ENCODE measurements around the gene FLOT2.
"Not testable (repeated sequence)": the region's sequence is repeated elsewhere in the genome, so short reads cannot be mapped to it uniquely, and the experiment has no call there.

FLOT2 gene

DNA sequence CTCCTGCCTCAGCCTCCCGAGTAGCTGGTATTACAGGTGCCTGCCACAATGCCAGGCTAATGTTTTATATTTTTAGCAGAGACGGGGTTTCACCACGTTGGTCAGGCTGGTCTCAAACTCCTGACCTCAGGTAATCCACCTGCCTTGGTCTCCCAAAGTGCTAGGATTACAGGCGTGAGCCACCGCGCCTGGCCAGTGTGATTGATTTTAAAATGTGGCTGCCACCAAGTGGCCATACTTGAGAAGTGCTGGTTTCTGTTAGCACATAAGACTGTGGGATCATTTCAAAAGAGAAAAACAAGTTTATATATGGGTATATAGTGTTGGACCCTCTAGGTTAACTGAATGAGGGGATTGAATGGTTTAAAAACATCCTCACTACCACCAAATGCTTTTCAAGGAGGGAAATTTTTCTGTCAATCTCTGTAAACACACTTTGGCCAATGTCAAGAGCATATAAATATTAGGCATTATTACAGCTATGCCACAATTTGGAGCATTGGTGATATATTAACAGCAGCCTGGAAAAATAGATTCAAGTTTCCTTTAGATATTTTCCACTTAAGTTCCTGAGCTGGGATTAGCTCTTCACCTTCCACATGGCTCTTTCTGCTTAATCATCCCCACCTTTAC is 18.9 kb upstream of the FLOT2 start:
- DNase-seq (ENCODE audit: low spot score), result peak; percentile 45

DNA sequence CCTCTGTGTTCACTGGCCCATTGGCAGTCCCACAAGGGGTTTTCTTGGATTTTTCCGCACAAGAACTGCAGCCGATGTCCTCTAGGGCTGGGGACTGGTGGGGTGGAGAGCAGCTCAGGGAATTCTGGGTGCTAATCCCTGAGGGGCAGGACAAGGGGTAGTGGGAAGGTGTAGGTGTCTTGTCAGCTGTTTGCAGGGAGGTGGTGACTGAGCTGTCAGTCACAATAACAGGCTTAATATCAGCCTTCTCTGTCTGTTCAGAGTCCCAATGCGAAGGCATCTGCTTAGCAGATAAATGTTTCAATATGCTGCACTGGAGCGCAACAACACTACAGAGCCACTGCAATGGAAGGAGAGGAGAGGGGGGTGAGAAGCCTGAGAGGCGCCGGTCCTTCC is 15.4 kb upstream of the FLOT2 start:
- DNase-seq (ENCODE audit: low spot score), result no peak

DNA sequence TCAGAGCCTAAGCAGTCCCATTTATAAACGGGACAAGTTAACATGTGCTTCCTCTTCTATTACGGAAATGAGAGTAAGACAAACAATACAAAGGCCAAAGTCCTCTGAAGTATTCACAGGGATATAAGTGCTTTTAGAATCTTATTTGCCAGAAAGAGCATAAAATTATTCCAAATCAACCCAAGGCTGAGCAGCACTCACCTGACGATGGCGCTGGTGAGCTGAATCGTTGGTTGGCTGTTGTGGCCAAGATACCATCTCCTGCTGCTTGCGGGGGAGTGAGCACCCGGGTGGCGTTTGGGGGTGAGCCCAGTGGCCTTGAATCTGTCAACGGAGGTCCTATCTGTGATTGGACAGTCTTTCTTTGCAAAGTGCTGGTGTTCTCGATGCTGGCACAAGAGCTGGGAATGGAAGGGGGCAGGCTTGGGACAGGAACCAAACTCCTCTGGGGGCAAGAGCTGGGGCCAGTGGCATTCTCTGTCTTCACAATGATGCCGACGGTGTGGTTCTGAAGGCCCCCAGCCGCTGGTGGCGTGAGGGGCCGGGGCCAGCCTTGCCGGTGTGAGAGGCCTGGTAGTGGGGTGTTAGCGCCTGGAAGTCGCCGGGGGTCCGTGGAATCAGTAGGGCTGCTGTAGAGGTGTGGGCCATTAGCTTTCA is 14.9 kb upstream of the FLOT2 start:
- no peak for DNase-seq (ENCODE audit: low spot score)

DNA sequence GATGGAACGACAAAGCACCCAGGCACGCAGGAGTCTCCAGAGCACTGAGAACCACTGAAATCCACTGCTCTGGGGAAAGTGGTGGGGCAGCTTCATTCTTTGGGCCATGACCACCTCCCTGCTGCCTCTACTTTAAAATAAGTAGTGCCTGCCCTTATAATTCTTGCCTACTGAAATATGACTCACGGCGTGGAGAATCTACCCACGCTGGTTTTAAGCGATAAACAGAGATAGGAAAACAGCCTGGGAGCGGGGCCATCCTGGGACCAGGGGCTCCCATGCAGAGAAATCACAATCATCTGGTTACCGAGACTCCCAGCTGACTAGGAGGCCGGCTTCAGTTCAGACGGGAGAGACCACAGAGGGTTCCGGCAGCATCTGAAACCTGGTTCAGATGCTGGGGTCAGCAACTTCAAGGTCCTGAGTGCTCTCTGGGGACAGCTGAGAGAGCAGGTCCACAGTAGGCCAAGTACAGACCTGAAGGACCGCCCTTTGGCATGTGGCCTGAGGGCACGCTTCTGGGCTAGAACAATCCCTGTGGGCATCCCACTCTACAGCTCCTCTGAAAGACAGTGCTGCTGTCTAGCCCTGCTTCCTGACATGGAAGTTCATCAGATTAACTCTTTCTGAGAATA is 14.0 kb upstream of the FLOT2 start:
- no peak for DNase-seq (ENCODE audit: low spot score)

DNA sequence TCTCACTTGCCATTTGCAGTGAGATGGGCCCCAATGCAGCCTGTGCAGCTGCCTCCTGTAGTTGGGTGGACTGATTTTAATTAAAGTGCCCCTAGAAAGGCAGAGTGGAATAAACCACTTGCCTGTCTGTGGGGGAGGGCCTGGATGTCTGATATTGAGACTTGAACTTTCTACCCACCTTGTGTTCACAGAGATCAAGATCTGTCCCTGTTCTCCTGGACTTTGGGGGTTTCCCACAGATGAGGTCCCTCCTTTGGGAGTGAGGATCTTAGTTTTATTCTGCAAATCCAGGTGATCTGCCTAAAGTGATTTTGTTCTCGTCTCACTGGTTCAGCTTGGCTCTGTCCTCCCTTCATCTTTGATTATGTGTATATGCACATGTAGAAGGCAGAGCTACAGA is 13.0 kb upstream of the FLOT2 start:
- DNase-seq (ENCODE audit: low spot score), result no peak

DNA sequence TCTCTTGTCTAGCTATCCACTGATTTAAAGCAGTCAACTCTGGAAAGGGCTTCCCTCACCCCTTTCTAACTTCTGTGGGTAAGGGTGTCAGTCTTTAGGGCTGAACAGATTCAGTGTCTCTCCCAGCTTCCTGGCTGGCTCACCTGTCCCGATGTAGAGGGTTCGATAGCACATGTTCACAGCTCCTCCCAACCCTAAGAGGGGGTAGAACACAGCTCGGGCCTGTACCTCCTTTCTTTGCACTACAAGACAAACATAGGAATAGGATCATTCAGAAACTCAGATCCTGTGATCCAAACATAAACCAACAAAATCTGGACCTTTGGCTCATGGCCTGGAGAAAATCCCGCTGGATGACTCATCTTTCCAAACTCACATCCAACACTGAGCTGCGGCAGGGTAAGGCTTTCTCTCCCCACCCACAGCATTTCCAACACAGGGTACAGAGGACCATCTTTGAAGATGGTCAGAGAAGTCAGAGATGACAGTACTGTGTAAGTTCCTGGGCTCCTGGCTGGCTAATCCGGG is 11.2 kb upstream of the FLOT2 start:
- DNase-seq (ENCODE audit: low spot score), result no peak

DNA sequence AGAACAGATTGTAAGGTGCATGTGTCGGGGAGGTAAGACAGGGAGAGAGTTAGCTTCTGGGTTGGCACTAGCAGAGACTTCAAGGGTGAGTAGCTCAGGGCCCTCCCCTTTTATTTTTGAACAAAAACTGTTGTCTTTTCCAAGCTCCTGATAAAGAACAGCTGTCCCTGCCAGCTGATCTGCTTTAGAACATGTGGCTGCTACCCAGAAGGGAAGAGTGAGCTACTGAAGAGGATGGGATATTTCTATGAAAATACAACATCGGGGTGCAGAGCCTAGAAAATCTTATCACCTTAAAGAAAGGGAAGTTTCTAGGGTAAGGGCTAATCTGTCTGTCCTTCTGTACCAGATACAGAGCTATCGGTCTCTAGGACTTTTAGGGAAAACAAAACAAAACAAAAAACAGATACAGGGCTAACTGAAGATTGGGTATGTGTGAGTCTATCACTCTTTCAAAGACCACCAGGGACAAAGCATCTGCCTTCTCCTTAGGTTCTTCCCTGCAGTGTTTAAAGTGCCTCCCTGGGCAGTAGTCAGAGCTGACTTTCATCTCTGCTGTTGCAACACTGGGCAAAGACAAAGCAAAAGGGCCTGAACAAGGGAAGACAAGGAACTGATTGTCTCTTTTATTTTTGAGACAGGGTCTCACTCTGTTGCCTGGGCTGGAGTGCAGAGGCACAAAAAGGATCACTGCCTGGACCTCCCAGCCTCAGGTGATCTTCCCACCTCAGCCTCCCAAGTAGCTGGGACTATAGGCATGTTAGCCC is 10.4 kb upstream of the FLOT2 start:
- no peak for DNase-seq (ENCODE audit: low spot score)

DNA sequence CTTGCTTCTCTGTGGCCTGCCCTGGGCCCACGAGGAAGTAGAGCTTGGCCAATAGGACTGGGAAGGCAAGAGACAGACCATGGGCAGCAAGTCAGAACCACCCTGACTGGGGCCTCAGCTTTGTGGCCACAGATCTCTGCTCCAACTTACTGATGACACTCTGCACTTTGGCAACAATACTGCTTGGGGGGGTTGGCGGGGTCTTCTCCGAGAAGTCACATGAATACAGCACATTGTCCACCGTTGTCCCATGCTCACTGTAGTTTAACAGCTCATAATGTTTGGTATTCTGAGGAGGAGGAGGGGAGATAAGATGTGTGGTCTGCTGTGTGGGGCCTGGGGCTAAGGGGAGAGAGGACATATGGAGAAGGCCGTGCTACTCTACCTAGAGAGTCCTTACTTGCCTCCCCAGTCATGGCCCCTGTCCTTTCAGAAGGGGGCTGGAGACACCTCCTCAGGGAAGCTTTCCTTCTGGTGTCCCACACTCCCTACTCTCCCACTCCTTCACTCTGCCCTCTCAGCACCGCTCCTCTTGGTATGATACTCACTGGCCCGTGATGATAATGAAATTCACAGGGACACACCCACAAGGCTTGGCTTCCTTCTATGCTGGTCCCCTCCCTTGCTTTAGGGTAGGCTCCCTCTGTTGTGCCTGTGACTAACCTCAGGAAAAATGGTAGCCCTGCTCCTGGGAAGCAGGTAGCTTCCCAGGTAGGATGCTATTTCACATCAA is 9.3 kb upstream of the FLOT2 start:
- no peak for DNase-seq (ENCODE audit: low spot score)

DNA sequence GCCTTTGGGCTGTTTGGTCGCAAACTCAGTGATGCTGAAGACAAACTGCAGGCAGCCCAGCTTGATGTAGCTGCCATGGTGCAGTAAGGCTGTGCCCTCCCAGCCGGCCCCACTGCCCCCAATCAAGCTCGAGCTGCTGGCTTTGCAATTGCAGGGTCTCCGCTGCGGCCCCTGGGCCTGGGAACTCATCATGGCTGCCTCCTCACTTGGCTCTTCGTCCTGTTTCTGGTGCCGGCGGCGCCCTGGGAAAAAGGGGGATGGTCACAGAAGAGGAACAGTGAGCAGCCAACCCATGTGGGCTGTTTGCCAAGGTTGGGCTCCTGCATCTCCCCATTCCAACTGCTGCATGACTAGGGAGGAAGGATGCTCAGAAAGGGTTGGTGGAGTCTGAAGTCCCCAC is 8.7 kb upstream of the FLOT2 start:
- no peak for DNase-seq (ENCODE audit: low spot score)

DNA sequence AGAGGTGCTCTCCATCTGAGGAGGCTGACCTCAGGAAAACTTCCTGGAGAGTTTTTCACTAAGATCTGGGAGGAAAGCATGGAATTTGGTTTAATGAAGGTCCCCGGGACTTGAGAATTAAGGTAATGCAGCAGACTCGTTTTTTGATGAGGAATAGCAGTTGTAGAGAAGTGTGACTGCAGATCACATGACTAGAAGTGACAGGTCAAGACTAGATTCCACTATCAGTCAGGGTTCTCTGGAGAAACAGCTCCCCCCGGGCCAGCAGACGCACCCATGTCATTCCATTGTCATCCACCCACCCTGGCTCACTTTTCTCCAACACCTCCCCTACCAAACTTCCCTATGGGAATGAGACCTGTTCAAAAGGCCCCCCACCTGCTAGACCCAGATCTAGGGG is 7.3 kb upstream of the FLOT2 start:
- no peak for DNase-seq (ENCODE audit: low spot score)

DNA sequence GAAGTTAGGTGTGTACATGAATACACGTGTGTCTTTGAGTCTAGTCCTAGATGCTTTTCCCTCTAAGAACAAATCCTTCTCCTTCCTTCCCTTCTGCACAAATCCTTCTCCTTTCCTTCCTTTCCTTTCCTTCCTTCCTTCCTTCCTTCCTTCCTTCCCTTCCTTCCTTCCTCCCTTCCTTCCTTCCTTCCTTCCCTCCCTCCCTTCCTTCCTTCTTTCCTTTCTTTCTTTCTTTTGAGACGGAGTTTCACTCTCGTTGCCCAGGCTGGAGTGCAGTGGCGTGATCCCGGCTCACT is 6.0 kb upstream of the FLOT2 start:
- not testable (repeated sequence) for DNase-seq (ENCODE audit: low spot score)

DNA sequence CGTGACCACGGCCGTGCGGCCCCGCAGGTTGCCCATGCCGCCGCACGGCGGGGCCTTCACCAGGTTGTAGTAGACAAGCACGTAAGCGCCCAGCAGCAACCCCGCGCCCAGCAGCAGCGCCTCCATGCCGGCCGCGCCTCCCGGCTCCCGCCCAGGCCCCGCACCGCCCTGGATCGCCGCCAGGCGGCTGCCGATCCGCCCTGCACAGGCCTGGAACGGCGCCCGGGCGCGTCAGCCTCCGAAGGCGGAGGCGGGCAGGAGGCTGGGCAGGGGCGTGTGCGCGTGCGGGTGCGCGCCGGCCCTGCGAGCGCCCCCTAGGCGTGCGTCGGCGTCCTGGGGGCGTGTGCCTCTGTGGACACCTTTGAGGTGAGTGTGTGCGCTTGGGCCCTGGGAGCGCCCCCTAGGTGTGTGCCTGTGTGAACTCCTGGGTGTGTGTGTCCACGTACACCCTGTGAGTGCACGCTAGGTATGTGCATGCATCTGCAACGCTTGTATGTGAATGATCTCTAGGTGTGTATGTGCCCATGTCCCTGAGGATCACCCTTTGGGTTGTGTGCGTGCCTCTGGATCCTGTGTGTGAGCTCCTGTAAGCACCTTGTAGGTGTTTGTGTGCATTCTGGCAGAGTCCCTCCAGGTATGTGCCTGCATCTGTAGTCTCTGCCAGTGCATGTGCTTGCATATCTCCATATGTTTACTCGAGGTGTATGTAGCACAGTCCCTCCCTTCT is 5.4 kb upstream of the FLOT2 start, which contains the start of gene DHRS13:
Gene DHRS13, minus strand, starts transcription at position 261 of the 727 bp plus-strand sequence. Its CDS starts 135 bp downstream, at position 126.
- peak; percentile 93 for DNase-seq (ENCODE audit: low spot score)

DNA sequence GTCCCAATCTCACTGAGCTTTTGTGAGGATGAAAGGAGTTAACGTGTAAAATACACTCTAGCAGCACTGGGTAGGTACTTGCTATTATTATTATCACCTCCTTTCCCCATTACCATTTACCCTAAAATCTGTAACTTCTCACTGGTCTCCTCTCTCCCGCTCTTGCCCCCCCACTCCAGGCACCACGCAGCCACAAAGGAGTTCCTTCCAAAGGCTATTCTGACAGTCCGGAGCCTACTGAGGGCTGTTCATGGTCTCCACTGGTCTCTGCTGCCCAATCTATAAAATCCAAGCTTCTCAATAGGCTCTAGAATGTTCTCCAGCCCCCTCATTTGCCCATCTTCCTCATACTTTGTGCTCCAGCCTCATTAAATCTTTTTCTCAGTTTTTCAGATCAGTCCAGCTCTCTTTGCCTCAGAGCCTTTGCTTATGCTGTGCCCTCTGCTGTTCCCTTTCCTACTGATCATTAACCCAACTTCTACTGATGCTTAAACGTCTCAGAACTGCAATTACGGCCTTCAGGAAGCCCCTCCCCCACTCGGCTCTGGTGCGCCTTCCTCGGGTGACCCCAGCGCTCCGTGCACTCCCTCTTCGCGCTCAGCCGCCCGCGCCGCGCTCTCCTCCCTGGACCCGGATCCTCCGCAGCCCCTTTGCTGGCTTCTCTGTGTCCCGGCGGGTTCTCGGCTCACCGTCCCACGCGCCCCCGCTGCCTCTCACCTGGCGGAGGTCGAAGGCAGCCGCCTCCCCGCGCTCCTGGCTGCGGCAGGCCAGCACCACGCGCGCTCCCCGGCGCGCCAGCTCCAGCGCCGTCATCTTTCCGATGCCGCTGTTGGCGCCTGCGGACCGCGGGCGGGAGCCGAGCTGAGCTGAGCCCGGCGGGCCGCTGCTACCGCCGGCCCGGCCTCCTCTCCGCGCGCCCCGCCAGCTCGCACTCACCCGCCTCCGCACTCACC is 4.6 kb upstream of the FLOT2 start:
- peak; percentile 60 for DNase-seq (ENCODE audit: low spot score)

DNA sequence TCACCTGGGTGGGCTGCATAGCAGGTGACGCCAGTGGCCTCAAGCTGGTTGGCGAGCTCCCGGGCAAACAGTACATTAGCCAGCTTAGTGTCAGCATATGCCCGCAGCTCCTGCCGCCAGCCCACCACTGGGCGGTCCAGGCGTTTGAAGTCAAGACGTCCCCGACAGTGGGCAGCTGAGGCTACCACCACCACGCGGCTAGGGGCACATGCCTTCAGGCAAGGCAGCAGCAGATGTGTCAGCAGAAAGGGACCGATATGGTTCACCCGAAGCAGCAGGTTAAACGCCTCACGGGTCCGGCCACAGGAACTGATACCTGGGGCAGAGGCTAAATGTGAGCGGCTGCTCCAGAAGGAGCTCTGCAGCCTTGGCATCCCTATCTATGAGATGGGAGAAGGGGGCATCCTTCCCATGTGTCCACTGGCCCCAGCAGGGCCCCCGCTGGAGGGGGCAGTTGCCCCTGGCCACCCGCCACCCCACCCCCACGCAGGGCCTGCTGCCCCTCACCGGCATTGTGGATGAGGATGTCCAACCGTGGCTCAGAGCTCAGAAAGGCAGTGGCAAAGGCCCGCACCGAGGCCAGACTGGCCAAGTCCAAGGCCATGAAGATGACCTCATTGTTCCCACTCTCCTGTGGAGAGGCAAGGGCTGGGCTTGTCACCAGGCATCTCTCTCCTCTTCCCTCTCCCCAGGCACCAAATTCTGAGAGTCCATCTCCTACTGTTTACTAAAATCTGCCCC is 3.6 kb upstream of the FLOT2 start:
- no peak for DNase-seq (ENCODE audit: low spot score)

DNA sequence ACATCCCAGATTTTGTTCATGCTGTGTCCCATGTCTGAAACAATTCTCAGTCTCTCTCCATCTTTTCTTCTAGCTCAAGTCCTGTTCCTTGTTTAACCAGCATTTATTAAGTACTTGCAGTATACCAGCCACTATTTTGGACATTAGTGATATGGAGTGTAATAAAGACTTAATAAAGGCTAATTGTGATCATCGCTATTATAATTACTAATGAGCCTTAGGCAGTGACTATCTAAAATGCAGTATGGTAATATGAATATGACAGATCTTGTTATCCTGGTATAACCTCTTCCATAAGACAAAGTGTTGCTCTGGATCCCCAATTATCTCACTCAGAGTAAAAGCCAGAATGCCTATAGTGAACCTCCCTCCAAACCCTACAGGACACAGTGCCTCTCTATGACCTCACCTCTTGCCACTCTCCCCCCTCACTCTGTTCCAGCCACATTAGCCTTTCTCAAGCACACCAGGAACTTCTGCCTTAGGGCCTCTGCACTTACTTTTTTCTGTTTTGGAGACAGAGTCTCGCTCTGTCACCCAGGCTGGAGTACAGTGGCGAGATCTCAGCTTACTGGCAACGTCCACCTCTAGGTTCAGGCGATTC is 1.8 kb upstream of the FLOT2 start:
- no peak for DNase-seq (ENCODE audit: low spot score)

DNA sequence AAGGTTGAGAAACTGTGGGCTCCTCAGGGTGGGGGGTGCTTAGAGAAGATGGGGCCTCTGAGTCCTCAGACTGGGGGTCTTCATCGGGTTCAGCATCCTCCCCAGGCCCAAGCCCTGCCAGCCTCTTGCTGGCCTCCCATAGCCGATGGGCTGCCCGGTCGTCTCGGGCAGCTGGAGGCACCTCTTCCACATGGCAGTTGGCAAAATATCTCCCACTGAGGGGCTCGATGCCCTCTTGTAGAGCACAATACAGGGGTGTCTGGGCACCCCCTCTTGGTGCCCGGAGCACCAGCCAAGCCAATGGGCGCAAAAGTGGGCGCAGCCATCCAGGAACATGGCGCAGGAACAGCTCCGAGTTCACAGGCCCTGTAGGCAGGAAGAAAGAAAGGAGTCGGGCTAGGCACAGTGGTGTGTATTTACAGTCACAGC is 1.0 kb upstream of the FLOT2 start:
- no peak for DNase-seq (ENCODE audit: low spot score)

DNA sequence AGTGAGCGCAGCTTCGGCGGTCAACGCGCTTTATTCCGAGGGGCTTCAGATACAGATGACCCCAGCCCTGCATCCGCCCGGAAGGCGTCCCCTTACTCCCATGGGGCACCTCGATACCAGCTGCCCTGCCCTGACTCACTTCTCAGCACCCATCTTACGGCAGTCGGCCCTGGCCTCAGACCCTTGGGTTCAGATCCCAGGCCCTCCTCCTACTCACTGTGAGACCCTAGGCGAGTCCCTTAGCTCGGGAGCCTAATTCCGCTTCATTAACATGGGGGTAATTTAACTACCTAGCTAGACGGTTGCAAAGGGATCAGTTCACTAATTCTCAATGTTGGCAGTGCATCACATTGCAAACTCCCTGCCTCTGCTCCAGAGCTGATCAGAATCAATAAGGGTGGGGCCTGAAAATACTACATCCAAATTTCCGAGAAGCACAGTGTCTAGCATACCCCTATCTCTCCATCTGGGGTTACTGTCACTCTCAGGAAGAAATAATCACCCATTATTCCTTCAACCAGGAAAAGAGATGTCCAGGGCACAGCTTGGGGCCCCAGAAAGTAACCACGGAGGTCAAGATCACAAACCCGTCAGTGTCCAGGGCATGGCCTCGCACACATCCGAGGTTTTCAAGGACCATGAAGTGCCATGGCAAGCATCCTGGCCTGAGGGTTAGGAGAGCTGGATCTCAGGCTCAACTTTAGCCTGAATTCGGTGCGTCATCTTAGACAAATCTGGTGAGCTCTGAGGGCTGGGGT is 415 bp upstream of the FLOT2 start:
- DNase-seq (ENCODE audit: low spot score), result no peak

DNA sequence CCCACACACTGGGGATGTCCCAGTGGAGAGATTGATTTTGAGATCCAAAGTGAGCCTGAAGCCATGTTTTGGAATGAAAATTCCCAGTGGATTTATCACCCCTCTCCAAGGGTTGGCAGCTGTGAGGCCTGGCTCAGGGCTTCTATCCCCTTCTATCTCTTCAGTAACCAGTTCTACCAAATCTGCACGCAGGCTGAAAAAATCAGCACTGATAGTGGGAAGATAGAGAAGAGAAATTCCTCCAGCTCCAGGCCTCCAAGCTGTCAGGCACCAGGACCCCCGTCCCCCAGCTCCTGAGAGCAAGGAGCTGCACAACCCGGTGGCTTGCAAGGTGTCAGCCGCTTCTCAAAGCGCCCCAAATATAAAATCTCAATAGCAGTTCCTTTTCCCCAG is 1.0 kb downstream of the FLOT2 start:
- no peak for DNase-seq (ENCODE audit: low spot score)
